ENCODE data around the gene TPH1. TPM values are rescaled to one million over a fixed set of nuclear protein-coding genes. Genes with fewer than 3 reads are reported as not detected.

The TPH1 gene
- total and polyA plus RNA-seq, 11 donors, result 0.06 to 0.45 (median 0.18) TPM; not detected in 5

DNA sequence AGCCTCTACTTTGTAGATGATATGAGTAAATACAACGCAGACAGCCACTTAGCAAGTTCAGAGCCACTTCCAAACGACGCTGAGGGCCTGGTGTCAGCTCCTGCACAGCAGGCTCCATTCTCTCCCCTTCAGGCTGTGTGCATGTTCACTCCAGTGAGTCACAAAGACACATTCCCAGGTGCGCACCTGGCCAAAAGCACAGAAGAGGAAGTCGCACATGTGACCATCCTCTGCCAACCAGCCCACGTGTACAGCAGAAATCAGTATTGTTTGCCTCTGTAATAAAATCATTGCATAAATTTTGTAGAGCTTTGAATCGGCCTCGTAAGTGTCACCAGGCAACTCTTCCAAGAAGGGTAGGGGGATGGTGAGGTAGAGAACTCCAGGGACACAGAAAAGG, 19.5 kb upstream of the TPH1 start:
- DNase-seq (no peak), ATAC-seq (no peak)
- intact Hi-C loops (cut with DNase I), result no loop called here
- Histone ChIP-seq H3K4me1 (no peaks in the 10 kb centered on the region), H3K4me3 (no peak overlapping the region), H3K27me3 (no peaks in the 10 kb centered on the region), H3K36me3 (no peaks in the 10 kb centered on the region), H3K27ac (no peak overlapping the region), H3K9me3 (no peaks in the 10 kb centered on the region)
- TF ChIP-seq, protein P1, sequence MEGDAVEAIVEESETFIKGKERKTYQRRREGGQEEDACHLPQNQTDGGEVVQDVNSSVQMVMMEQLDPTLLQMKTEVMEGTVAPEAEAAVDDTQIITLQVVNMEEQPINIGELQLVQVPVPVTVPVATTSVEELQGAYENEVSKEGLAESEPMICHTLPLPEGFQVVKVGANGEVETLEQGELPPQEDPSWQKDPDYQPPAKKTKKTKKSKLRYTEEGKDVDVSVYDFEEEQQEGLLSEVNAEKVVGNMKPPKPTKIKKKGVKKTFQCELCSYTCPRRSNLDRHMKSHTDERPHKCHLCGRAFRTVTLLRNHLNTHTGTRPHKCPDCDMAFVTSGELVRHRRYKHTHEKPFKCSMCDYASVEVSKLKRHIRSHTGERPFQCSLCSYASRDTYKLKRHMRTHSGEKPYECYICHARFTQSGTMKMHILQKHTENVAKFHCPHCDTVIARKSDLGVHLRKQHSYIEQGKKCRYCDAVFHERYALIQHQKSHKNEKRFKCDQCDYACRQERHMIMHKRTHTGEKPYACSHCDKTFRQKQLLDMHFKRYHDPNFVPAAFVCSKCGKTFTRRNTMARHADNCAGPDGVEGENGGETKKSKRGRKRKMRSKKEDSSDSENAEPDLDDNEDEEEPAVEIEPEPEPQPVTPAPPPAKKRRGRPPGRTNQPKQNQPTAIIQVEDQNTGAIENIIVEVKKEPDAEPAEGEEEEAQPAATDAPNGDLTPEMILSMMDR (IDR thresholded peaks at IDR 0.05), result no peak
- no peak for TF ChIP-seq POLR2A (IDR thresholded peaks at IDR 0.05)
- WGBS, 4 donors, result 80 to 92% (median 85%) methylated on average over 8 of the region's 8 CpGs

DNA sequence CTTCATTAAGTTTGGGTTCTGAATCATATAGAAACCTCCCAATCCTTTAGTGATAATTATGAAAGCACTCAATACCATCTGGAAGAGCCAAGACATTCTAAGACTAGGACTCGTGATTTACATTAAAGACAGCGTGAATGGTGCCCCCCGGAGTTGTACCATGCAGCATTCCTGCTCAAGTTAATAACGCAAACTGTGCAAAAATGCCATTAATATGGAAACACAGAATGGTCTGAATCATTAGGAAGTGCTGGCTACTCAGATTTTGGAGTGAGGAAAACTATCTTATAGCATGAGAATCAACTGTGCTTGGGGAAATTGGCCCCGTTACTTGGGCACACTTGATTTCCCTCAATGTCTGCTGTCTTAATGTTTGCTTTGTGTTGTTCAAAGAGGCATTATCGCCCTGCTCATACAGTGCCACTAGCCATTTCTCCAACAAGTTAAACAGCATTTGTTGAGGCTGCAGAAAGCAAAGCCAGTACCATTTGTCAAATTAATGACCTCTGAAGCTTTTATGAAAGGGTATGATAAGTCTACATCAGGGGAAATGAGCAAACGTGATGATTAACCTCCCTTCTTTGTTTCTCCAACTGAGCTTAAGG, 18.5 kb upstream of the TPH1 start:
- WGBS, 4 donors, result 89 to 91% (median 90%) methylated on average over 7 of the region's 7 CpGs
- intact Hi-C loops (cut with DNase I), result no loop called here
- Histone ChIP-seq H3K27me3 (no peaks in the 10 kb centered on the region), H3K36me3 (no peaks in the 10 kb centered on the region), H3K9me3 (no peaks in the 10 kb centered on the region), H3K27ac (no peak overlapping the region), H3K4me1 (no peaks in the 10 kb centered on the region), H3K4me3 (no peak overlapping the region)
- no peak for DNase-seq
- TF ChIP-seq, protein P1 (IDR thresholded peaks at IDR 0.05), result no peak
- no peak for TF ChIP-seq POLR2A (IDR thresholded peaks at IDR 0.05)
- ATAC-seq, result no peak

DNA sequence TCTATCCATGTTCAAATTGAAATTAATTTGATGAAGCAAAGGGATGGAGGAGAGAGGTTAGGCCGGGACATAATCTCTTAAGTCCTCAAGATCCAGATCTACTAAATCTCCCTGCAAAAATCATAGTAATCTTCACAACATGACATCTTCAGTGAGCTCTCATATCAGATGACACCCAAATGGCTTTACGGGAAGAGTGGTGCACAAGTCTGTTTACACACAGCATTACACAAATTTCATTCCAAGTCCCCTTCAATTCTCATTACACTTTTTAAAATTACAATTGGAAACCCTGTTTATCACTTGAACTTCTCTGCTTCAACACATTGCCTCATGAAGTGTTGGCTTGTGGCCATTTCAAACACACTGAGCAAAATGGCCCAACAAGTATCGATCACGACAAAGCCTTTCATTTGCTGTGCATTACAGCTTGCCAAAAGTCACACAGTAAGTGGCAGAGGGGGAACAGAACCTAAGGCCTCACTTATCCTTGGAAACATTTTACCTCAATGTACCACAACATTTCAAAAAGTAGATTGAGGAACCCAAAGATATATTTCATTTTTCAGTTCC, 17.9 kb upstream of the TPH1 start:
- no peaks in the 10 kb centered on the region for H3K27me3 ChIP-seq
- no peak for ATAC-seq
- 77 to 85% (median 84%) methylated on average over 4 of the region's 4 CpGs for WGBS, 4 donors
- no peak overlapping the region for H3K4me3 ChIP-seq
- intact Hi-C loops (cut with DNase I), result no loop called here
- no peak for DNase-seq
- H3K9me3 ChIP-seq, result no peaks in the 10 kb centered on the region
- no peaks in the 10 kb centered on the region for H3K36me3 ChIP-seq
- TF ChIP-seq, protein P1 (IDR thresholded peaks at IDR 0.05), result no peak
- no peak for TF ChIP-seq POLR2A (IDR thresholded peaks at IDR 0.05)
- H3K27ac ChIP-seq, result no peak overlapping the region
- H3K4me1 ChIP-seq, result no peaks in the 10 kb centered on the region

DNA sequence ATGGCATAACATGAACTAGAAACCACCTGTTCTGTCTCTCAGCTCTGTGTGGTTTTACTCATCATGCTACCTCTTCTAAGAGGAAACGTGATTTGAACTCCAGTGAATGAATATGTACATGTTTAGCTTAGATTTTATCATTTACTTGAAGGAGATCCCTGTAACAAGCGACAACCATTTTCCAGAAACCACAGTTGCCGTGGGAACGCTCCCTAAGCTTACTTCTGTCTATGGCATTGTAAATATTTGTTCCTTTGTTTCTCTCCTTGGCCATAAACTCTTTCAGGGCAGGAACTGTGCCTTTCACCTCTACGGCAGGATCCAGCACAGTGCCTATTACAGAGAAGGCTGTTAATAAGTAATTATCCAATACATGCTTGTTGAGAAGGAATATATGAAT, 17.1 kb upstream of the TPH1 start:
- TF ChIP-seq POLR2A (IDR thresholded peaks at IDR 0.05), result no peak
- TF ChIP-seq, protein P1 (IDR thresholded peaks at IDR 0.05), result no peak
- Histone ChIP-seq H3K27ac (no peak overlapping the region), H3K27me3 (no peaks in the 10 kb centered on the region), H3K4me3 (no peak overlapping the region), H3K9me3 (no peaks in the 10 kb centered on the region), H3K36me3 (no peaks in the 10 kb centered on the region), H3K4me1 (no peaks in the 10 kb centered on the region)
- ATAC-seq (no peak), DNase-seq (no peak)
- 74 to 93% (median 87%) methylated on average over 5 of the region's 5 CpGs for WGBS, 4 donors
- intact Hi-C loops (cut with DNase I), result no loop called here
